ENCODE results near the gene CDH2. TPM values are rescaled to one million over a fixed set of nuclear protein-coding genes. Genes with fewer than 3 reads are reported as not detected.

CDH2 gene
- total and polyA plus RNA-seq, 4 donors: 14.2 to 49.5 (median 26.4) TPM

GRCh38 chr18:28050545-28050944, 126.4 kb downstream of the CDH2 start:
- H3K27me3 ChIP-seq (ENCODE audit: control insufficient read depth in 4 of 4, insufficient read depth in 4 of 4, low read length in 3 of 4): no peaks in the 10 kb centered on the region
- H3K4me1 ChIP-seq (ENCODE audit: control insufficient read depth in 4 of 4, insufficient read depth in 4 of 4, low read length in 3 of 4): peaks cover 0 to 10% (median 4%) of the 10 kb centered on the region in 4 donors
- H3K27ac ChIP-seq (ENCODE audit: low read depth in 1 of 2, low read length in 2 of 2): no peak overlapping the region
- DNase-seq (ENCODE audit: low spot score): no peak
- H3K9me3 ChIP-seq (ENCODE audit: control insufficient read depth in 4 of 4, low read length in 3 of 4): no peaks in the 10 kb centered on the region
- H3K9ac ChIP-seq (ENCODE audit: low read depth in 1 of 2, low read length in 2 of 2): no peak overlapping the region
- no peak for TF ChIP-seq FOXA1 (IDR thresholded peaks at IDR 0.05)
- no peaks in the 10 kb centered on the region for H3K36me3 ChIP-seq (ENCODE audit: control insufficient read depth in 4 of 4, insufficient read depth in 3 of 4, low read depth in 1 of 4, low read length in 3 of 4)
- no peak overlapping the region for H3K4me3 ChIP-seq (ENCODE audit: low read depth in 1 of 3, low read length in 3 of 3)

DNA sequence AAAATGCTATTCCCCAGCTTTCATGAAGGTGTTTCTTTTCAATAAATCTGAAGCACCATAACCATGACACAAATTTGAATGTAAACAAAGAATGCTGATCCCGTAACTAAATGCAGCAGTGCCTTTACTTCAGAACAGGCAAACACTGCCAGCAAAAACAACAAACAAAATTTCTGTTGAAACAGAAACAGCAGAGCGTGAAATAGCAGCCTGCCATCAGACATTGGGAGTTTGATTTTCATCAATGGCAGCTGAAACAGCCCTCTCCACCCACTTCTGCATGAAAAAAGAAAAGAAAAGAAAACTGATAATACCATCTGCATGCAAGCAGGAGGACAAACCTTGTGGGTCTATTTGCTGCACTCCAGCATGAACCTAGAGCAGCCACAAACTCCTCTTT, 128.3 kb downstream of the CDH2 start:
- no peak overlapping the region for H3K27ac ChIP-seq (ENCODE audit: low read depth in 1 of 2, low read length in 2 of 2)
- H3K4me1 ChIP-seq (ENCODE audit: control insufficient read depth in 4 of 4, insufficient read depth in 4 of 4, low read length in 3 of 4): peaks cover 0 to 16% (median 4%) of the 10 kb centered on the region in 4 donors
- WGBS: 30% methylated on average over 2 of the region's 2 CpGs
- no peak for DNase-seq (ENCODE audit: low spot score)
- no peaks in the 10 kb centered on the region for H3K9me3 ChIP-seq (ENCODE audit: control insufficient read depth in 4 of 4, low read length in 3 of 4)
- peak overlapping the region in 1 of 3 donors; percentile 1 for H3K4me3 ChIP-seq (ENCODE audit: low read depth in 1 of 3, low read length in 3 of 3)
- H3K27me3 ChIP-seq (ENCODE audit: control insufficient read depth in 4 of 4, insufficient read depth in 4 of 4, low read length in 3 of 4): no peaks in the 10 kb centered on the region
- peak overlapping the region in 1 of 2 donors; percentile 21 for H3K9ac ChIP-seq (ENCODE audit: low read depth in 1 of 2, low read length in 2 of 2)
- TF ChIP-seq, protein P1, sequence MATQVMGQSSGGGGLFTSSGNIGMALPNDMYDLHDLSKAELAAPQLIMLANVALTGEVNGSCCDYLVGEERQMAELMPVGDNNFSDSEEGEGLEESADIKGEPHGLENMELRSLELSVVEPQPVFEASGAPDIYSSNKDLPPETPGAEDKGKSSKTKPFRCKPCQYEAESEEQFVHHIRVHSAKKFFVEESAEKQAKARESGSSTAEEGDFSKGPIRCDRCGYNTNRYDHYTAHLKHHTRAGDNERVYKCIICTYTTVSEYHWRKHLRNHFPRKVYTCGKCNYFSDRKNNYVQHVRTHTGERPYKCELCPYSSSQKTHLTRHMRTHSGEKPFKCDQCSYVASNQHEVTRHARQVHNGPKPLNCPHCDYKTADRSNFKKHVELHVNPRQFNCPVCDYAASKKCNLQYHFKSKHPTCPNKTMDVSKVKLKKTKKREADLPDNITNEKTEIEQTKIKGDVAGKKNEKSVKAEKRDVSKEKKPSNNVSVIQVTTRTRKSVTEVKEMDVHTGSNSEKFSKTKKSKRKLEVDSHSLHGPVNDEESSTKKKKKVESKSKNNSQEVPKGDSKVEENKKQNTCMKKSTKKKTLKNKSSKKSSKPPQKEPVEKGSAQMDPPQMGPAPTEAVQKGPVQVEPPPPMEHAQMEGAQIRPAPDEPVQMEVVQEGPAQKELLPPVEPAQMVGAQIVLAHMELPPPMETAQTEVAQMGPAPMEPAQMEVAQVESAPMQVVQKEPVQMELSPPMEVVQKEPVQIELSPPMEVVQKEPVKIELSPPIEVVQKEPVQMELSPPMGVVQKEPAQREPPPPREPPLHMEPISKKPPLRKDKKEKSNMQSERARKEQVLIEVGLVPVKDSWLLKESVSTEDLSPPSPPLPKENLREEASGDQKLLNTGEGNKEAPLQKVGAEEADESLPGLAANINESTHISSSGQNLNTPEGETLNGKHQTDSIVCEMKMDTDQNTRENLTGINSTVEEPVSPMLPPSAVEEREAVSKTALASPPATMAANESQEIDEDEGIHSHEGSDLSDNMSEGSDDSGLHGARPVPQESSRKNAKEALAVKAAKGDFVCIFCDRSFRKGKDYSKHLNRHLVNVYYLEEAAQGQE (IDR thresholded peaks at IDR 0.05): no peak
- peak; percentile 20 for TF ChIP-seq YY1 (IDR thresholded peaks at IDR 0.05)
- no peaks in the 10 kb centered on the region for H3K36me3 ChIP-seq (ENCODE audit: control insufficient read depth in 4 of 4, insufficient read depth in 3 of 4, low read depth in 1 of 4, low read length in 3 of 4)

DNA sequence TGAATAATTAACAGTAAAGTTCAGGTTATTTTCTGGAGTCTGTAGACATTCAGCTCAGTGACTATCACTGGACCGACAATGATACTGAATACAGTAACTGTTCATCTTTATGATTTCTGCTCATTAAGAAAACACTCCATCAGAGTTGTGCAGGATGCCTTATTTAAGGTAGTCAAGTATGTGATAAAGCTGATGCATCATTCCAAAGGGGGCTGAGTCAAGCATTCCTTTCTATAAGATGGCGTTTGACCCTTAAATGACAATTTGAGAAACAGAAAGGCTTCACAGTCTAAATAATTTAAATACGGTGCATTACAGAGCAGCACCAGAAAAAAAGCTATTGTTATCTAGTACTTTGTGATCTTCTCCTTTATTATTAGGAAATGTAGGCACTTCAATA, 131.1 kb downstream of the CDH2 start:
- H3K27ac ChIP-seq (ENCODE audit: low read depth in 1 of 2, low read length in 2 of 2): no peak overlapping the region
- 88% methylated on average over 3 of the region's 3 CpGs for WGBS
- no peaks in the 10 kb centered on the region for H3K27me3 ChIP-seq (ENCODE audit: control insufficient read depth in 4 of 4, insufficient read depth in 4 of 4, low read length in 3 of 4)
- TF ChIP-seq RXRA (IDR thresholded peaks at IDR 0.05) (no peak), GABPA (IDR thresholded peaks at IDR 0.05 in 1 of 2, conservative IDR thresholded peaks at IDR 0.05 in 1 of 2) (no peak), NR2F2 (IDR thresholded peaks at IDR 0.05) (no peak), HNF4A (conservative IDR thresholded peaks at IDR 0.05) (no peak), YY1 (IDR thresholded peaks at IDR 0.05) (no peak), FOXA2 (IDR thresholded peaks at IDR 0.05) (no peak), EGR1 (IDR thresholded peaks at IDR 0.05; ENCODE audit: low read depth in 2 of 2) (no peak), FOXA1 (IDR thresholded peaks at IDR 0.05) (no peak), HNF4G (IDR thresholded peaks at IDR 0.05) (no peak), RAD21 (IDR thresholded peaks at IDR 0.05) (no peak), TAF1 (conservative IDR thresholded peaks at IDR 0.05) (no peak)
- TF ChIP-seq, protein P1 (IDR thresholded peaks at IDR 0.05): no peak
- TF ChIP-seq, protein P2, sequence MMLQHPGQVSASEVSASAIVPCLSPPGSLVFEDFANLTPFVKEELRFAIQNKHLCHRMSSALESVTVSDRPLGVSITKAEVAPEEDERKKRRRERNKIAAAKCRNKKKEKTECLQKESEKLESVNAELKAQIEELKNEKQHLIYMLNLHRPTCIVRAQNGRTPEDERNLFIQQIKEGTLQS (IDR thresholded peaks at IDR 0.05): no peak
- TF ChIP-seq, protein P3, sequence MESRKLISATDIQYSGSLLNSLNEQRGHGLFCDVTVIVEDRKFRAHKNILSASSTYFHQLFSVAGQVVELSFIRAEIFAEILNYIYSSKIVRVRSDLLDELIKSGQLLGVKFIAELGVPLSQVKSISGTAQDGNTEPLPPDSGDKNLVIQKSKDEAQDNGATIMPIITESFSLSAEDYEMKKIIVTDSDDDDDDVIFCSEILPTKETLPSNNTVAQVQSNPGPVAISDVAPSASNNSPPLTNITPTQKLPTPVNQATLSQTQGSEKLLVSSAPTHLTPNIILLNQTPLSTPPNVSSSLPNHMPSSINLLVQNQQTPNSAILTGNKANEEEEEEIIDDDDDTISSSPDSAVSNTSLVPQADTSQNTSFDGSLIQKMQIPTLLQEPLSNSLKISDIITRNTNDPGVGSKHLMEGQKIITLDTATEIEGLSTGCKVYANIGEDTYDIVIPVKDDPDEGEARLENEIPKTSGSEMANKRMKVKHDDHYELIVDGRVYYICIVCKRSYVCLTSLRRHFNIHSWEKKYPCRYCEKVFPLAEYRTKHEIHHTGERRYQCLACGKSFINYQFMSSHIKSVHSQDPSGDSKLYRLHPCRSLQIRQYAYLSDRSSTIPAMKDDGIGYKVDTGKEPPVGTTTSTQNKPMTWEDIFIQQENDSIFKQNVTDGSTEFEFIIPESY (IDR thresholded peaks at IDR 0.05): no peak
- TF ChIP-seq, protein P4, sequence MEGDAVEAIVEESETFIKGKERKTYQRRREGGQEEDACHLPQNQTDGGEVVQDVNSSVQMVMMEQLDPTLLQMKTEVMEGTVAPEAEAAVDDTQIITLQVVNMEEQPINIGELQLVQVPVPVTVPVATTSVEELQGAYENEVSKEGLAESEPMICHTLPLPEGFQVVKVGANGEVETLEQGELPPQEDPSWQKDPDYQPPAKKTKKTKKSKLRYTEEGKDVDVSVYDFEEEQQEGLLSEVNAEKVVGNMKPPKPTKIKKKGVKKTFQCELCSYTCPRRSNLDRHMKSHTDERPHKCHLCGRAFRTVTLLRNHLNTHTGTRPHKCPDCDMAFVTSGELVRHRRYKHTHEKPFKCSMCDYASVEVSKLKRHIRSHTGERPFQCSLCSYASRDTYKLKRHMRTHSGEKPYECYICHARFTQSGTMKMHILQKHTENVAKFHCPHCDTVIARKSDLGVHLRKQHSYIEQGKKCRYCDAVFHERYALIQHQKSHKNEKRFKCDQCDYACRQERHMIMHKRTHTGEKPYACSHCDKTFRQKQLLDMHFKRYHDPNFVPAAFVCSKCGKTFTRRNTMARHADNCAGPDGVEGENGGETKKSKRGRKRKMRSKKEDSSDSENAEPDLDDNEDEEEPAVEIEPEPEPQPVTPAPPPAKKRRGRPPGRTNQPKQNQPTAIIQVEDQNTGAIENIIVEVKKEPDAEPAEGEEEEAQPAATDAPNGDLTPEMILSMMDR (IDR thresholded peaks at IDR 0.05; ENCODE audit: low read depth, low read length, missing input control): no peak
- H3K9ac ChIP-seq (ENCODE audit: low read depth in 1 of 2, low read length in 2 of 2): no peak overlapping the region
- peaks cover 0 to 16% (median 4%) of the 10 kb centered on the region in 4 donors for H3K4me1 ChIP-seq (ENCODE audit: control insufficient read depth in 4 of 4, insufficient read depth in 4 of 4, low read length in 3 of 4)
- no peak overlapping the region for H3K4me3 ChIP-seq (ENCODE audit: low read depth in 1 of 3, low read length in 3 of 3)
- no peaks in the 10 kb centered on the region for H3K9me3 ChIP-seq (ENCODE audit: control insufficient read depth in 4 of 4, low read length in 3 of 4)
- no peaks in the 10 kb centered on the region for H3K36me3 ChIP-seq (ENCODE audit: control insufficient read depth in 4 of 4, insufficient read depth in 3 of 4, low read depth in 1 of 4, low read length in 3 of 4)
- DNase-seq (ENCODE audit: low spot score): no peak
